AG04450 (cell line): ENCODE measurements around the gene ITGB5. TPM values are rescaled to one million over a fixed set of nuclear protein-coding genes. Genes with fewer than 3 reads are reported as not detected.
"Not testable (repeated sequence)": the region's sequence is repeated elsewhere in the genome, so short reads cannot be mapped to it uniquely, and the experiment has no call there.

Source experiments
- CTCF ChIA-PET: fragments of 300-600, 350-600 bp; formaldehyde crosslinking; extraction: SDS; loops from one replicate; lab custom pipeline; 2022; ENCODE audit warnings: antibody characterized with exemption, inconsistent platforms; lab: Charles Lee
- POLR2A ChIA-PET: fragments of 350-600 bp; formaldehyde crosslinking; extraction: SDS; loops from one replicate; lab custom pipeline; 2021; ENCODE audit warnings: antibody characterized with exemption, inconsistent platforms; lab: Yijun Ruan, JAX
- DNase-seq: peaks from one replicate; pipeline ENCODE4 v3.0.0-alpha.2; 2011; ENCODE audit warnings: low read depth, low spot score
- H3K27ac ChIP-seq: one replicate; pipeline ENCODE4 v1.5.1; 2012; ENCODE audit warnings: low read depth, low read length, control low read depth
- H3K27me3 ChIP-seq: one replicate; pipeline ENCODE4 v1.6.0; 2012; ENCODE audit warnings: low read length; ENCODE audit not compliant: control insufficient read depth, insufficient read depth
- H3K4me3 ChIP-seq: 2 replicates; pipeline ENCODE4 v1.5.1; 2011; ENCODE audit warnings: mild to moderate bottlenecking, low read depth, low read length, control low read depth
- H3K9me3 ChIP-seq: 2 replicates; pipeline ENCODE4 v1.5.1; 2012; ENCODE audit warnings: low read length; ENCODE audit not compliant: control insufficient read depth, insufficient read depth
- CTCF ChIP-seq: IDR thresholded peaks from 2 replicates; pipeline ENCODE4 v1.5.1; 2011; ENCODE audit warnings: low read depth, low read length, control low read depth, inconsistent platforms
- polyA plus RNA-seq: library from polyadenylated mRNA; depleted of rRNA; stranded (reverse); fragments of >200 nt; gene quantifications from 2 replicates; pipeline ENCODE4 v1.2.3, GENCODE V29; 2011

Gene ITGB5
- polyA plus RNA-seq, 1 experiment: 127 TPM

- TF ChIP-seq CTCF: peak; percentile 35
- POLR2A ChIA-PET: interaction anchor here (1.1 to 1.9 kb wide), 2 partner anchors 15 to 59 kb away, joined by 5 to 9 read pairs; partner anchors contain the start of gene ITGB5
- DNase-seq, H3K27ac ChIP-seq, H3K27me3 ChIP-seq, H3K4me3 ChIP-seq, H3K9me3 ChIP-seq: not testable (repeated sequence)
- CTCF ChIA-PET: interaction anchor here (0.6 to 1.2 kb wide), 5 partner anchors 18 to 73 kb away, joined by 3 to 10 read pairs (median 3); no protein-coding TSS in a partner anchor
Observed at GRCh38 chr3:124827476-124828206, 59.5 kb downstream of the ITGB5 start.

GRCh38 chr3:124826703-124827102 lies 60.5 kb downstream of the ITGB5 start:
- Histone ChIP-seq H3K4me3 (no peak overlapping the region), H3K9me3 (no peaks in the 10 kb centered on the region), H3K27ac (peak overlapping the region; percentile 49), H3K27me3 (no peaks in the 10 kb centered on the region)
- TF ChIP-seq CTCF: no peak
- ChIA-PET POLR2A (interaction anchor here (1.1 to 1.9 kb wide), 2 partner anchors 14 to 60 kb away, joined by 5 to 9 read pairs; partner anchors contain the start of gene ITGB5), CTCF (interaction anchor here (0.6 to 1.2 kb wide), 3 partner anchors 21 to 58 kb away, joined by 3 to 10 read pairs (median 3); no protein-coding TSS in a partner anchor)
- peak; percentile 84 for DNase-seq

GRCh38 chr3:124824286-124824915 lies 62.8 kb downstream of the ITGB5 start:
- Histone ChIP-seq H3K27me3 (no peaks in the 10 kb centered on the region), H3K4me3 (no peak overlapping the region), H3K9me3 (no peaks in the 10 kb centered on the region), H3K27ac (no peak overlapping the region)
- ChIA-PET CTCF (no interaction called here), POLR2A (no interaction called here)
- TF ChIP-seq CTCF: no peak
- DNase-seq: no peak

GRCh38 chr3:124823648-124824047 lies 63.5 kb downstream of the ITGB5 start:
- H3K27me3 ChIP-seq: no peaks in the 10 kb centered on the region
- no peak for TF ChIP-seq CTCF
- no peak overlapping the region for H3K27ac ChIP-seq
- no peak overlapping the region for H3K4me3 ChIP-seq
- ChIA-PET POLR2A (no interaction called here), CTCF (no interaction called here)
- DNase-seq: no peak
- H3K9me3 ChIP-seq: no peaks in the 10 kb centered on the region

GRCh38 chr3:124823206-124823605 lies 64.0 kb downstream of the ITGB5 start:
- POLR2A ChIA-PET: no interaction called here
- TF ChIP-seq CTCF: no peak
- Histone ChIP-seq H3K4me3 (no peak overlapping the region), H3K27me3 (no peaks in the 10 kb centered on the region), H3K9me3 (no peaks in the 10 kb centered on the region), H3K27ac (no peak overlapping the region)
- CTCF ChIA-PET: no interaction called here
- no peak for DNase-seq
